Spleen (tissue), 11 donors: ENCODE measurements around the gene PSRC1. TPM values are rescaled to one million over a fixed set of nuclear protein-coding genes. Genes with fewer than 3 reads are reported as not detected.

Experiments used
- DNase-seq: peaks from one replicate; pipeline ENCODE4 v3.0.0-alpha.2; 2020
- H3K27ac ChIP-seq, 8 donors: fragments of 200-600 bp; sonication (generic) in 7 of 8; 1 replicate in 4 of 8; 2 replicates in 4 of 8; pipeline versions ENCODE4 v1.5.0 to v1.8.0; 2016 to 2021; ENCODE audit warnings: inconsistent platforms in 4 of 8, mild to moderate bottlenecking in 4 of 8, moderate library complexity in 1 of 8
- H3K27me3 ChIP-seq, 7 donors: fragments of 200-600 bp; sonication (generic) in 6 of 7; replicated peaks in 1 of 7; 1 replicate in 4 of 7; 2 replicates in 3 of 7; pipeline versions ENCODE4 v1.5.0 to v1.8.0; 2016 to 2021; ENCODE audit warnings: inconsistent platforms in 3 of 7, mild to moderate bottlenecking in 1 of 7
- H3K36me3 ChIP-seq, 6 donors: fragments of 200-600 bp; sonication (generic) in 5 of 6; 1 replicate in 4 of 6; 2 replicates in 2 of 6; pipeline versions ENCODE4 v1.5.0 to v1.8.0; 2016 to 2021; ENCODE audit warnings: inconsistent platforms in 2 of 6
- H3K4me1 ChIP-seq, 6 donors: fragments of 200-600 bp; sonication (generic) in 5 of 6; 1 replicate in 3 of 6; 2 replicates in 3 of 6; pipeline versions ENCODE4 v1.5.0 to v1.8.0; 2016 to 2021; ENCODE audit warnings: inconsistent platforms in 3 of 6
- H3K4me3 ChIP-seq, 8 donors: fragments of 200-600 bp; sonication (generic) in 7 of 8; 1 replicate in 4 of 8; 2 replicates in 4 of 8; pipeline versions ENCODE4 v1.5.0 to v1.8.0; 2016 to 2021; ENCODE audit warnings: inconsistent platforms in 4 of 8, mild to moderate bottlenecking in 4 of 8, moderate library complexity in 2 of 8
- H3K9me3 ChIP-seq, 8 donors: fragments of 200-600 bp; sonication (generic) in 7 of 8; 1 replicate in 4 of 8; 2 replicates in 4 of 8; pipeline versions ENCODE4 v1.5.0 to v1.8.0; 2016 to 2021; ENCODE audit warnings: inconsistent platforms in 4 of 8
- POLR2A ChIP-seq, 3 donors: fragments of 450-650 bp; IDR thresholded peaks; one replicate each; pipeline ENCODE4 v1.5.1; 2017; ENCODE audit warnings: antibody characterized with exemption in 3 of 3, mild to moderate bottlenecking in 1 of 3
- POLR2AphosphoS5 ChIP-seq, 3 donors: sonication (generic); formaldehyde crosslinking; IDR thresholded peaks; one replicate each; pipeline ENCODE4 v1.5.1; 2017; ENCODE audit warnings: antibody characterized with exemption in 3 of 3
- WGBS, 5 donors: extraction: QIAGEN DNeasy Blood & Tissue Kit in 3 of 5; methylation state at CpG; one replicate each; pipeline versions ENCODE4 v1.1.5 to v1.1.7; 2013 to 2018; 5-methylcytosine and 5-hydroxymethylcytosine counted together
- intact Hi-C: fragments of 100-400 bp; cut with DNase I; formaldehyde crosslinking; loops from one replicate; pipeline ENCODE4 v1.15.0; 2023; ENCODE audit warnings: low total_unique reads
- polyA plus RNA-seq, 3 donors: library from polyadenylated mRNA; stranded (reverse); fragments of 200-250 nt; gene quantifications; one replicate each; pipeline ENCODE4 v1.2.1, GENCODE V29; 2013
- total RNA-seq, 7 donors: library from RNA; depleted of rRNA in 3 of 7; stranded (reverse); fragments of >200 nt in 3 of 7; fragmentation: NEBNext Ultra II Directional in 4 of 7; extraction: Animal tissue kit (Norgen Biotek cat#: 25700) in 4 of 7; gene quantifications; one replicate each; pipeline versions ENCODE4 v1.1.0 to v1.2.1, GENCODE V29; 2016 to 2021
- TF ChIP-seq, protein P1 (sequence below), 11 experiments: fragments of 200-600 bp in 7 of 11; fragments of 450-650 bp in 4 of 11; sonication (generic) in 4 of 11; IDR thresholded peaks in 8 of 11; conservative IDR thresholded peaks in 3 of 11; 1 replicate in 7 of 11; 2 replicates in 4 of 11; pipeline versions ENCODE4 v1.4.0 to v1.8.0; 2016 to 2021; ENCODE audit warnings: antibody characterized with exemption in 11 of 11, inconsistent platforms in 4 of 11, mild to moderate bottlenecking in 1 of 11
- donor health status: healthy with polysubstance abuse.
- donor health status: DM: no; HTN: no; CAD: no; lungs with moderate emphysema.
- donor health status: DM: no; HTN: no; CAD: no.
- donor health status: Bipolar disorder and iron deficiency.
- donor health status: healthy.
- donor health status: DM: no; HTN: no; CAD: no.
- donor health status: DM: yes; HTN: yes; CAD: no.

The PSRC1 gene
- total and polyA plus RNA-seq, 10 donors, result 2.0 to 9.3 (median 3.5) TPM

DNA sequence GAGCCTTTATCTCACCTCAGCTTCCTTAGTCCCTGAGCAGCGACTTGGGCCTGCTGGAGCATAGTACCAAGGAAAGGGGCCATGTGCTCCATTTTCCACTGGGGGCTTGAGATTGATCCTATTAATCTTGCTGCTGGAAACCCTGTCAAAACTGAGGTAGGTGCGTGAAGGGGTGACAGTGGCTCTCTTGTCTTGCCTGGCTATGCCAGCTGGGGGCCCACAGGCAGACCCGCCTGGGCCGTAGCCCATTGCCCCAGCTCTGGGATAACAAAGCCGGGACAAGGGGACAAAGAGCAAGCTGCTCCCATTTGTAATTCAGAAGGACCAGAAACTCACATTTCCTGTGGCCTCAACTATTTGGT lies 43.9 kb downstream of the PSRC1 start:
- Histone ChIP-seq H3K36me3 (peaks cover 3 to 57% (median 55%) of the 10 kb centered on the region in 6 donors), H3K9me3 (no peaks in the 10 kb centered on the region)

DNA sequence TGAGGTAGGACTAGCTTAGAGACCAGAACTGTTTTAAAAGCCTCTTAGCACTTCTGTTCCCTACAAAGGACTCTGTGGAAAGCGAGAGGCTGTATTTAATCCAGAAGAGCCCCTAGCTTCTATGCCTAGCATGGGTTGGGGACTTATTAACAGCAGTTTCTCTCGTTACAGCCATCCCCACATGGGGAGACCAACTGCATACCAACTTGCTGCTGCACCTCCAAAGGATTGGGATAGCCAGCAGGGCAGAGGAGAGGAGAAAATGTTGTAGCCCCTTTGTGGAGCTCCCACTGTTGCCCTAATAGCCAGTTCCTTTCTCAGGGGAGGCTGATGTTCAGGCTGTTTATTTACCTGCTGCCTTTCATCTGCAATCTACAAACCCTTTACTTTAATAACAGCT lies 44.6 kb downstream of the PSRC1 start:
- TF ChIP-seq, protein P1, sequence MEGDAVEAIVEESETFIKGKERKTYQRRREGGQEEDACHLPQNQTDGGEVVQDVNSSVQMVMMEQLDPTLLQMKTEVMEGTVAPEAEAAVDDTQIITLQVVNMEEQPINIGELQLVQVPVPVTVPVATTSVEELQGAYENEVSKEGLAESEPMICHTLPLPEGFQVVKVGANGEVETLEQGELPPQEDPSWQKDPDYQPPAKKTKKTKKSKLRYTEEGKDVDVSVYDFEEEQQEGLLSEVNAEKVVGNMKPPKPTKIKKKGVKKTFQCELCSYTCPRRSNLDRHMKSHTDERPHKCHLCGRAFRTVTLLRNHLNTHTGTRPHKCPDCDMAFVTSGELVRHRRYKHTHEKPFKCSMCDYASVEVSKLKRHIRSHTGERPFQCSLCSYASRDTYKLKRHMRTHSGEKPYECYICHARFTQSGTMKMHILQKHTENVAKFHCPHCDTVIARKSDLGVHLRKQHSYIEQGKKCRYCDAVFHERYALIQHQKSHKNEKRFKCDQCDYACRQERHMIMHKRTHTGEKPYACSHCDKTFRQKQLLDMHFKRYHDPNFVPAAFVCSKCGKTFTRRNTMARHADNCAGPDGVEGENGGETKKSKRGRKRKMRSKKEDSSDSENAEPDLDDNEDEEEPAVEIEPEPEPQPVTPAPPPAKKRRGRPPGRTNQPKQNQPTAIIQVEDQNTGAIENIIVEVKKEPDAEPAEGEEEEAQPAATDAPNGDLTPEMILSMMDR (IDR thresholded peaks at IDR 0.05 in 8 of 11, conservative IDR thresholded peaks at IDR 0.05 in 3 of 11), result no peak
- TF ChIP-seq POLR2AphosphoS5 (IDR thresholded peaks at IDR 0.05) (no peak), POLR2A (IDR thresholded peaks at IDR 0.05) (no peak)
- no peak for DNase-seq
- Histone ChIP-seq H3K4me1 (peaks cover 8 to 25% (median 17%) of the 10 kb centered on the region in 6 donors), H3K27ac (no peak overlapping the region), H3K27me3 (peaks cover 0 to 26% (median 0%) of the 10 kb centered on the region in 7 donors), H3K4me3 (no peak overlapping the region), H3K36me3 (peaks cover 3 to 63% (median 60%) of the 10 kb centered on the region in 6 donors), H3K9me3 (no peaks in the 10 kb centered on the region)
- intact Hi-C loops, result no loop called here
- 89 to 100% (median 94%) methylated on average over 2 of the region's 2 CpGs for WGBS, 5 donors

More for the DNA sequence above, 43.9 kb downstream of the PSRC1 start:
- TF ChIP-seq POLR2AphosphoS5 (IDR thresholded peaks at IDR 0.05), result no peak
- TF ChIP-seq, protein P1 (IDR thresholded peaks at IDR 0.05 in 8 of 11, conservative IDR thresholded peaks at IDR 0.05 in 3 of 11), result no peak
- TF ChIP-seq POLR2A (IDR thresholded peaks at IDR 0.05), result no peak
- intact Hi-C loops, result no loop called here
- Histone ChIP-seq H3K27me3 (peaks cover 0 to 33% (median 0%) of the 10 kb centered on the region in 7 donors), H3K27ac (no peak overlapping the region), H3K4me1 (peaks cover 8 to 25% (median 17%) of the 10 kb centered on the region in 6 donors), H3K4me3 (no peak overlapping the region)
- 79 to 94% (median 88%) methylated on average over 5 of the region's 5 CpGs for WGBS, 5 donors
- no peak for DNase-seq

DNA sequence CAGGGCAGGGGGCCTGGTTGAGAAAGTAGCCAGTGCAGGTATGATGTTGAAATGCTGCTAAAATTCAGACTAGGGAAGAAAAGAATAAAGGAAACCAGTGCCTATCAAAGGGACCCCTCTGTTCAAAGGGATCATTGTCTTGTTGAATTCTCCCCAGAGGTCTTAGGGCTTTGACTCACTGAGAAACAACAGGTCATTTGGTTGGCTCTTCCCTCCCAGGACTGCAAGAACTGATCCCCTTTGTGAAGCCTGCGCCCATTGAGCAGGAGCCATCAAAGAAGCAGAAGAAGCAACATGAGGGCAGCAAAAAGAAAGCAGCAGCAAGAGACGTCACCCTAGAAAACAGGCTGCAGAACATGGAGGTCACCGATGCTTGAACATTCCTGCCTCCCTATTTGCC lies 45.4 kb downstream of the PSRC1 start:
- intact Hi-C loops, result no loop called here
- 93 to 100% (median 97%) methylated on average over 3 of the region's 3 CpGs for WGBS, 5 donors

DNA sequence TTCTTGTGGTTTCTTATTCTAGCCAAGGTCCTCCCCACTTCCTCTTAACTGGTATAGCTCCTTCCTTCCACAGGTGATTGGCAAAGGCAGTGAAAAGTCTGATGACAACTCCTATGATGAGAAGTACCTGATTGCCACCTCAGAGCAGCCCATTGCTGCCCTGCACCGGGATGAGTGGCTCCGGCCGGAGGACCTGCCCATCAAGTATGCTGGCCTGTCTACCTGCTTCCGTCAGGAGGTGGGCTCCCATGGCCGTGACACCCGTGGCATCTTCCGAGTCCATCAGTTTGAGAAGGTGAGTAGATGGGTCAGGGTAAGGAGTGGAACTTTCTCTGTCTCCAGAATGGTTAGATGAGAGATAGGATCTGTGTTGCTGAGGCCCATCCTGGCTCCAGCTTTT lies 47.8 kb downstream of the PSRC1 start:
- Histone ChIP-seq H3K27me3 (no peaks in the 10 kb centered on the region), H3K4me1 (no peaks in the 10 kb centered on the region), H3K36me3 (peaks cover 3 to 96% (median 93%) of the 10 kb centered on the region in 6 donors), H3K9me3 (no peaks in the 10 kb centered on the region), H3K4me3 (no peak overlapping the region), H3K27ac (no peak overlapping the region)
- TF ChIP-seq POLR2AphosphoS5 (IDR thresholded peaks at IDR 0.05) (no peak), POLR2A (IDR thresholded peaks at IDR 0.05) (no peak)
- TF ChIP-seq, protein P1 (IDR thresholded peaks at IDR 0.05 in 8 of 11, conservative IDR thresholded peaks at IDR 0.05 in 3 of 11), result no peak
- intact Hi-C loops, result no loop called here
- WGBS, 5 donors, result 95 to 99% (median 98%) methylated on average over 7 of the region's 7 CpGs
- DNase-seq, result no peak

More for the DNA sequence above, 45.4 kb downstream of the PSRC1 start:
- no peak for DNase-seq
- H3K9me3 ChIP-seq, result no peaks in the 10 kb centered on the region
- peaks cover 0 to 18% (median 0%) of the 10 kb centered on the region in 7 donors for H3K27me3 ChIP-seq
- H3K4me3 ChIP-seq, result no peak overlapping the region
- TF ChIP-seq, protein P1 (IDR thresholded peaks at IDR 0.05 in 8 of 11, conservative IDR thresholded peaks at IDR 0.05 in 3 of 11), result no peak
- TF ChIP-seq POLR2AphosphoS5 (IDR thresholded peaks at IDR 0.05) (no peak), POLR2A (IDR thresholded peaks at IDR 0.05) (no peak)
- no peak overlapping the region for H3K27ac ChIP-seq
- peaks cover 3 to 72% (median 69%) of the 10 kb centered on the region in 6 donors for H3K36me3 ChIP-seq
- H3K4me1 ChIP-seq, result peaks cover 8 to 23% (median 16%) of the 10 kb centered on the region in 6 donors
